ENCODE results near the gene PCDH12.

Gene PCDH12

DNA sequence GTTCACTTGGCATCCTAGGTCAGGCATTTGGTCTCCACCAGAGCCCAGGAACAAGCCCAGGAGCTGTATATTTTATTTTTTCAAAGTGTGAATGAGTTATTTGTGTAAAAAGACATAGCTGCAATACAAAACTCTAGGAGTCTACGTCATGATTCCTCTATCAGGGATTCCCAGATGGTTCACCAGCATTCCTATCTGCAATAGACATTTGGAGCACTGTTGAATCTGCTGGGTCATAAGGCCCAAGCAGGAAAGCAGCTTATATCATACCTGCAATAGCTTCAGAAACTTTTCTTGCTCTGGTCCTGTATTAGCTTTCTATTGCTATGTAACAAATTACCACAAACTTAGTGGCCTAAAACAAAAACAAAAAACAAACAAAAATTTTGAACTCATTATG lies 51.0 kb downstream of the PCDH12 start:
- DNase-seq (ENCODE audit: low read depth) = no peak

DNA sequence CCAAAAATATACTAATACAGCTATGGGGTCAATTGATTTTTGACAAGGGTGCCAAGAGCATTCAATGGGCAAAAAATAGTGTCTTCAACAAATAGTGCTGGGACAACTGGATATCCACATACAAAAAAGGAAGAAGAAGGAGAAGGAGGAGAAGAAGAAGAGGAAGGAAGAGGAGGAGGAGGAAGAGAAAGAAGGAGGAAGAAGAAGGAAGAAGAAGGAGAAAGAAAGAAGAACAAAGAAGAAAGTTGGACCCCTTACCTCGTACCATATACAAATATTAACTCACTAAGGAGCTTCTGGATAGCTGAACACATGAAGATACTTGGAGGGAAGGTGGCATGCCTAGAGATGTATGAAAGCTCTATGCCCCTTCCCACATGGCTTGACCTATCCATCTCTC lies 51.5 kb downstream of the PCDH12 start:
- DNase-seq (ENCODE audit: low read depth) = no peak

GRCh38 chr5:141904551-141904950 lies 53.5 kb downstream of the PCDH12 start:
- DNase-seq (ENCODE audit: low read depth) = no peak

- no peak for DNase-seq (ENCODE audit: low read depth)
Observed at GRCh38 chr5:141903261-141903660, 54.7 kb downstream of the PCDH12 start.

GRCh38 chr5:141902015-141902814 lies 55.8 kb downstream of the PCDH12 start:
- DNase-seq (ENCODE audit: low read depth) = no peak

- DNase-seq (ENCODE audit: low read depth) = no peak
Observed at GRCh38 chr5:141898448-141899049, 59.5 kb downstream of the PCDH12 start.

GRCh38 chr5:141897425-141897824 lies 60.6 kb downstream of the PCDH12 start:
- no peak for DNase-seq (ENCODE audit: low read depth)

Measured in fibroblast of the conjunctiva (primary cell).